Adipose tissue (tissue), 3 donors: ENCODE results near the gene ZNF569. TPM values are rescaled to one million over a fixed set of nuclear protein-coding genes. Genes with fewer than 3 reads are reported as not detected.
"Not testable (repeated sequence)": the region's sequence is repeated elsewhere in the genome, so short reads cannot be mapped to it uniquely, and the experiment has no call there.

ENCODE experiments used
- H3K27ac ChIP-seq: one replicate; pipeline ENCODE4 v1.5.1; 2013; ENCODE audit warnings: low read depth, low read length
- WGBS, 3 donors: extraction: QIAGEN DNeasy Blood & Tissue Kit; methylation state at CpG; one replicate each; pipeline ENCODE4 v1.1.7; 2013; 5-methylcytosine and 5-hydroxymethylcytosine counted together
- polyA plus RNA-seq, 3 donors: library from polyadenylated mRNA; stranded (reverse); fragments of 200-250 nt; gene quantifications; one replicate each; pipeline ENCODE4 v1.2.3, GENCODE V29; 2013
- donor health status: healthy with polysubstance abuse.
- donor health status: Bipolar disorder and iron deficiency.
- donor health status: healthy.

ZNF569 gene
- polyA plus RNA-seq, 3 donors: 1.3 to 2.7 (median 1.7) TPM

DNA sequence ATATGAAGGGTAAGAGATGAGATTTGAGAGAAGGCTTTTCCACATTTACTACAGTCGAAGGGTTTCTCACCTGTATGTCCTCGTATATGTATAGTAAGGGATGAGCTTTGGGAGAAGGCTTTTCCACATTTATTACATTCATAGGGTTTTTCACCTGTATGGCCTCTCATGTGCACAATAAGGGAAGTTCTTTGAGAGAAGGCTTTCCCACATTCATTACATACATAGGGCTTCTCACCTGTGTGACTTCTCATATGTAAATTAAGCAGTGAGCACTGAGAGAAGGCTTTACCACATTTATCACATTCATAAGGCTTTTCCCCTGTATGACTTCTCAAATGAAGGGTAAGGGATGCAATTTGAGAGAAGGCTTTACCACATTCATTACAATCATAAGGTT is 54.5 kb downstream of the ZNF569 start:
- 93 to 97% (median 95%) methylated on average over 2 of the region's 2 CpGs for WGBS, 3 donors
- H3K27ac ChIP-seq: no peak overlapping the region

DNA sequence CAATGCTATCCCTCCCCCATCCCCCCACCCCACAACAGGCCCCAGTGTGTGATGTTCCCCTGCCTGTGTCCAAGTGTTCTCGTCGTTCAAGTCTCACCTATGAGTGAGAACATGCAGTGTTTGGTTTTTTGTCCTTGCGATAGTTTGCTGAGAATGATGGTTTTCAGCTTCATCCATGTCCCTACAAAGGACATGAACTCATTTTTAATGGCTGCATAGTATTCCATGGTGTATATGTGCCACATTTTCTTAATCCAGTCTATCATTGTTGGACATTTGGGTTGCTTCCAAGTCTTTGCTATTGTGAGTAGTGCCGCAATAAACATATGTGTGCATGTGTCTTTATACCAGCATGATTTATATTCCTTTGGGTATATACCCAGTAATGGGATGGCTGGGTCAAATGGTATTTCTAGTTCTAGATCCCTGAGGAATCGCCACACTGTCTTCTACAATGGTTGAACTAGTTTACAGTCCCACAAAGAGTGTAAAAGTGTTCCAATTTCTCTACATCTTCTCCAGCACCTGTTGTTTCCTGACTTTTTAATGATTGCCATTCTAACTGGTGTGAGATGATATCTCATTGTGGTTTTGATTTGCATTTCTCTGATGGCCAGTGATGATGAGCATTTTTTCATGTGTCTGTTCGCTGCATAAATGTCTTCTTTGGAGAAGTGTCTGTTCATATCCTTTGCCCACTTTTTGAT is 61.0 kb downstream of the ZNF569 start:
- H3K27ac ChIP-seq: not testable (repeated sequence)
- WGBS, 3 donors: 76 to 88% (median 87%) methylated on average over 6 of the region's 6 CpGs

DNA sequence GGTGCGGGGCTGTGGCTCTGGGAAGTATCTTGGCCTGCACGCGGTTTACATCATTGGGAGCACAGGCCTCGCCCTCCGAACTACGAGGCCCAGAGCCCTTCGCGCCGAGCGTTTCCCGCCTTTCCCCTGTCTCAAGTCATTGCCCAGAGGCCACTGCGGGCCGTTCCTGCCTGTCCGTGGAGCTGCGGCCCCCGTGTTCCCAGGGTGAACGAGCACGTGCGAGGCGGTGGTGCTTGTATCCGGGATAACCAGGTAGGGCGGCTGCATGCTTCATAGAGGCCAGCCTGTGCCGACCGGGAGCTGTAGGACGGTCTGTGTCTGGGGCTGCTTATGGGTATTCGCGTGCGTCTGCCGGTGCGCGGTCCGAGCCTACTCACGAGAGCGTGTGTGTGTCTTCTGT is 63.8 kb downstream of the ZNF569 start:
- WGBS, 3 donors: 44 to 52% (median 48%) methylated on average over 33 to 34 of the region's 34 CpGs
- H3K27ac ChIP-seq: no peak overlapping the region

DNA sequence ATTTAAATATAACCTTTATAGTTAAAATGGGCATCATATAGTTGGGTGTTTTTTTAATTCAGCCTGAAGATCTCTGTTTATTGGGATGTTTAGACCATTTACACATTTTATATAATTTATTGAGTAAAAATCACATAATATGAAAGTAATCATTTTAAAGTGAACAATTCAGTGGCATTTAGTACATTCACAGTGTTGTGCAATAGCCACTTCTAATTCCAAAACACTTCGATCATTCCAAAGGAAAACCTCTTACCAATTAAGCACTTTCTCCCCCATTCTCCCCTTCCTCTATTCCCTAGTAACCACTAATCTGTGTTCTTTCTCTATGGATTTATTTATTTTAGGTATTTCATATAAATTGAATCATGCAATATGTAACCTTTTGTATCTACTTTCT is 66.2 kb downstream of the ZNF569 start:
- no peak overlapping the region for H3K27ac ChIP-seq
- WGBS, 3 donors: 89 to 92% (median 90%) methylated on average over 1 of the region's 1 CpG

DNA sequence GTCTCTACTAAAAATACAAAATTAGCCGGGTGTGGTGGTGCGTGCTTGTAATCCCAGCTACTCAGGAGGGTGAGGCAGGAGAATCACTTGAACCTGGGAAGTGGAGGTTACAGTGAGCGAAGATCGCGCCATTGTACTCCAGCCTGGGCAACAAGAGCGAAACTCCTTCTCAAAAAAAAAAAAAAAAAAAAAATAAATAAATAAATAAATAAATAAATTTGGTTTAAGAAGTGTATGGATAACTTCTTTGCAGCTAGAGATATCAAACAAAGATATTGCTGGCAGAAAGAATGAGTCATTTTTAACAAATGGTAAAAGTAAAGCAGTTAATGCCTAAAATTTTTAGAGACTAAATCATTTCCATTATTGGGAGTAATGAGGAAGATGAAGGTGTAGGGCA is 75.8 kb downstream of the ZNF569 start:
- WGBS, 3 donors: 96 to 98% (median 97%) methylated on average over 6 of the region's 6 CpGs
- H3K27ac ChIP-seq: not testable (repeated sequence)

DNA sequence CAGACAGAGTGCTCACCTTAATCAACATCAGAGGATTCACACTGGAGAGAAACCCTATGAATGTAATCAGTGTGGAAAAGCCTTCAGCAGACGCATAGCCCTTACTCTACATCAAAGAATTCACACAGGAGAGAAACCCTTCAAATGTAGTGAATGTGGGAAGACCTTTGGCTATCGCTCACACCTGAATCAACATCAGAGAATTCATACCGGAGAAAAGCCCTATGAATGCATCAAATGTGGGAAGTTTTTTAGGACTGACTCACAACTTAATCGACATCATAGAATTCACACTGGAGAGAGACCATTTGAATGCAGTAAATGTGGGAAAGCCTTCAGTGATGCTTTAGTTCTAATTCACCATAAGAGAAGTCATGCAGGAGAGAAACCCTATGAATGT is 78.0 kb downstream of the ZNF569 start:
- 96 to 98% (median 98%) methylated on average over 4 of the region's 4 CpGs for WGBS, 3 donors
- H3K27ac ChIP-seq: no peak overlapping the region

DNA sequence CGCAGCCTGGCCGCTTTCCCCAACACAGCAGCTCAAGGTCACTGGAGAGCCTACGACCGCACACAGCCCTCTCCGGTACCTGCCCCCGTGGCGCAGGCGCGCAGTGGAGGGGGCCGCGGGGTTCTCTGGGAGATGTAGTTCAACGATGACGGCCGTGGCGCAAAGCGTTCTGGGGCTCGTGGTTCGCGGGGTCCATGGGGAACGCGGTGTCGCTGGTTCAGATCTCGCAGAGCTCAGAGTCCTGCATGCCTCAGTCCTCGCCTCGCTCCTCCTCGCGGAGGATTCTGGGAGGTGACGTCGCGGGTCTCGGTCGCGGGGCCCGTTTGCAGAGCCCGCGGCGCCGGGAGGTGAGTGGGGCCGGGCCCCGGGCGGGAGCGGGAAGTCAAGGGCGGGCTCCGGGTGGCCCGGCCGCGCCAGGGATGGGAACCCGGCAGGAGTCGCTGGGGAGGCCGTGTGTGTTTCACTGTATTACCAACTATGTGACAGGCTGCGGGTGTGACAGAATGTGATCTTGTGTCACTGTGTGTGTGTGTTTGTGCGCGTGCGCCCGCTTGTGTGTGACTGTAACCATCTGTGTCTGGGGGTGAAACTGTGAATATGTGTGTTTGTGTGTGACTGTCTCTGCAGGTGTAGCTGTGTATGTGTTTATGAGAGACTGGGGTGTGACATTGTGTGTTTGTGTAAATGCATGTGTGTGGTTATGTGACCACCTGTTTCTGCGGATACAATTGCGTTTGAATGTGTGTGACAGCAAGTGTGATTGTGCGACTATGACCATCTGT is 96.2 kb downstream of the ZNF569 start, which contains the start of gene ZNF527:
TSS of gene ZNF527 (plus strand) at position 220 of the 782 bp plus-strand sequence. CDS start 3,100 bp downstream, outside the sequence.
- no peak within 1 kb of the TSS for H3K27ac ChIP-seq
- WGBS, 3 donors: 1 to 2% (median 2%) methylated on average over 58 of the region's 58 CpGs

DNA sequence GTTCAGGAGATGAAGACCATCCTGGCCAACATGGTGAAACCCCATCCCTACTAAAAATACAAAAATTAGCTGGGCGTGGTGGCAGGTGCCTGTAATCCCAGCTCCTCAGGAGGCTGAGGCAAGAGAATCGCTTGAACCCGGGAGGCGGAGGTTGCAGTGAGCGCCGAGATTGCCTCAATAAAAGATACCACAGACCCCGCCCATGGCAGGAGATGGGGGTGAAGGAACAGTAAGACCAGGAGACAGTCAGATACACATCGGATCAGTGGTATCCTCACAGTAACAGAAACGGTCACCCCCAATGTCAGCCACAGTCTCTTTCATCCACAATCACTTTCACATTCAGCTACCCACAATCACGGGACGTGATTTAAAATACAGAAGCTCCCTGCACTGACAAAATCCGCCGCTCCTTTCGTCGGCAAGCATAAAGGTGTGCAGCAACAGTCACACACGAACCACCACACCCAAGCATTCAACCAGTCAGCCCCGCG is 96.8 kb downstream of the ZNF569 start:
- H3K27ac ChIP-seq: not testable (repeated sequence)
- 9 to 17% (median 11%) methylated on average over 18 of the region's 18 CpGs for WGBS, 3 donors

DNA sequence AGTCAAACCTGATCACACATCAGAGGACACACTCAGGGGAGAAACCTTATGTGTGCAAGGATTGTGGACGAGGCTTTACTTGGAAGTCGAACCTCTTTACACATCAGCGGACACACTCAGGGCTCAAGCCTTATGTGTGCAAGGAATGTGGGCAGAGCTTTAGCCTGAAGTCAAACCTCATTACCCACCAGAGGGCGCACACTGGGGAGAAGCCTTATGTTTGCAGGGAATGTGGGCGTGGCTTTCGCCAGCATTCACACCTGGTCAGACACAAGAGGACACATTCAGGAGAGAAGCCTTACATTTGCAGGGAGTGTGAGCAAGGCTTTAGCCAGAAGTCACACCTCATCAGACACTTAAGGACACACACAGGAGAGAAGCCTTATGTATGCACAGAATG is 104.5 kb downstream of the ZNF569 start:
- H3K27ac ChIP-seq: no peak overlapping the region
- WGBS, 3 donors: 93 to 95% (median 94%) methylated on average over 6 of the region's 6 CpGs

DNA sequence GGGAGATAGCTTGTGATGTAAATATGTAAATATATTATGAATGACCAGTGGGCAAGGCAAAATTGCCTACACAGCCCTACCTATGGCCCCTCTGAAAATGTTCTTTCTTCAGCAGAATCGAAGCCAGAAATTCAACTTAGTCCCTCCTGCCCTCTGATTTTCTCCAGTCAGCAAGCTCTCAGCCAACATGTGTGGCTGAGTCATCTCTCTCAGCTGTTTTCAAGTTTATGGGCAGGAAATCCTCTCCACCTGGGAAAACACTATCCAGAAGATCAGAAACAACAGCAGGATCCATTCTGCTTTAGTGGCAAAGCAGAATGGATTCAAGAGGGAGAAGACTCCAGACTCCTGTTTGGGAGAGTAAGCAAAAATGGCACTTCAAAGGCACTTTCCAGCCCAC is 105.2 kb downstream of the ZNF569 start:
- 78 to 81% (median 79%) methylated on average over 1 of the region's 1 CpG for WGBS, 3 donors

More for the DNA sequence above, 105.2 kb downstream of the ZNF569 start:
- H3K27ac ChIP-seq: no peak overlapping the region

Other genes with a start within 250 kb of the ZNF569 start
- 1 to 10 TPM; 2.7 to 3.9 (median 3.6) TPM for gene ZNF383, start 249.2 kb downstream of the ZNF569 start, polyA plus RNA-seq
- 1 to 10 TPM; 1.6 to 5.5 (median 2.4) TPM for gene ZNF527, start 96.3 kb downstream of the ZNF569 start, polyA plus RNA-seq
- 1 to 10 TPM; 1.7 to 1.9 (median 1.7) TPM for gene ZNF570, start 1.9 kb upstream of the ZNF569 start, polyA plus RNA-seq
- 1 to 10 TPM in 2 of 3 donors, under 1 TPM in 1; 0.58 to 2.8 (median 1.1) TPM for gene ZNF793, start 39.5 kb upstream of the ZNF569 start, polyA plus RNA-seq
- gene ZNF571, start 127.3 kb upstream of the ZNF569 start, polyA plus RNA-seq: 1 to 10 TPM in 2 of 3 donors, under 1 TPM in 1; 0.74 to 2.2 (median 1.0) TPM
- gene ZNF540, start 127.4 kb upstream of the ZNF569 start, polyA plus RNA-seq: 1 to 10 TPM in 2 of 3 donors, under 1 TPM in 1; 0.79 to 3.1 (median 1.4) TPM
- gene ZFP30, start 188.0 kb upstream of the ZNF569 start, polyA plus RNA-seq: 1 to 10 TPM; 1.9 to 2.4 (median 2.1) TPM